HepG2 (cell line): ENCODE data around the gene ERC1. TPM values are rescaled to one million over a fixed set of nuclear protein-coding genes. Genes with fewer than 3 reads are reported as not detected.

ENCODE experiments used
- ATAC-seq: fragments of 200-7000 bp; cut with Tn5 transposase; 3 replicates; pipeline ENCODE4 v1.9.1; 2020; ENCODE audit warnings: mild to moderate bottlenecking, moderate library complexity
- BruUV-seq: library from RNA; stranded (reverse); fragments of 400-500 nt; replicated peaks from 2 replicates; lab custom pipeline; 2021; lab: Mats Ljungman, UMichigan
- CTCF ChIA-PET: fragments of 300-600 bp; formaldehyde crosslinking; extraction: SDS; loops from one replicate; lab custom pipeline; 2021; ENCODE audit warnings: low total read pairs, inconsistent platforms, low intra/inter-chr PET ratio; lab: Yijun Ruan, JAX
- POLR2A ChIA-PET: fragments of 350-600 bp; sonication (Branson Sonifier 250); formaldehyde crosslinking; loops from one replicate; lab custom pipeline; 2020; ENCODE audit warnings: antibody characterized with exemption, inconsistent platforms; lab: Yijun Ruan, JAX
- DNase-seq: peaks from one replicate; pipeline ENCODE4 v3.0.0-alpha.2; 2015; ENCODE audit warnings: low spot score
- FAIRE-seq: peaks from 3 replicates; lab custom pipeline; 2011; peaks lifted over from hg19 to GRCh38; lab: Jason Lieb, UNC
- H2AFZ ChIP-seq: one replicate; pipeline ENCODE4 v1.6.1; 2011; ENCODE audit warnings: low read length, inconsistent platforms
- H3K27ac ChIP-seq: fragments of 300-600 bp; 3 replicates; pipeline ENCODE4 v1.8.0; 2011; ENCODE audit warnings: mixed run types, mild to moderate bottlenecking, mixed read lengths, low read length, inconsistent platforms; ENCODE audit not compliant: insufficient read depth; ENCODE audit errors: extremely low read length
- H3K27me3 ChIP-seq, 2 experiments: fragments of 200-600 bp in 1 of 2; 2 replicates in 1 of 2; 3 replicates in 1 of 2; pipeline versions ENCODE4 v1.6.0 to v1.8.0; 2011; ENCODE audit warnings: low read length in 2 of 2, mild to moderate bottlenecking in 2 of 2, moderate library complexity in 2 of 2, inconsistent platforms in 1 of 2; ENCODE audit not compliant: insufficient read depth in 2 of 2, control insufficient read depth in 1 of 2
- H3K36me3 ChIP-seq, 2 experiments: fragments of 200-600 bp in 1 of 2; replicated peaks in 1 of 2; 2 replicates in 1 of 2; 3 replicates in 1 of 2; pipeline versions ENCODE4 v1.5.1 to v1.8.0; 2011; ENCODE audit warnings: low read length in 2 of 2, inconsistent platforms in 1 of 2; ENCODE audit not compliant: insufficient read depth in 2 of 2, control insufficient read depth in 1 of 2
- H3K4me1 ChIP-seq: 2 replicates; pipeline ENCODE4 v1.5.1; 2012; ENCODE audit warnings: low read length, inconsistent platforms; ENCODE audit not compliant: insufficient read depth
- H3K4me2 ChIP-seq: 2 replicates; pipeline ENCODE4 v1.6.0; 2011; ENCODE audit warnings: low read depth, low read length, inconsistent platforms
- H3K4me3 ChIP-seq, 3 experiments: fragments of 200-600 bp in 1 of 3; sonication (generic), shearing (Covaris generic) in 1 of 3; replicated peaks in 1 of 3; 2 replicates each; pipeline ENCODE4 v1.5.1; 2011 to 2016; ENCODE audit warnings: low read length in 3 of 3, inconsistent platforms in 2 of 3, low read depth in 2 of 3, mild to moderate bottlenecking in 2 of 3, control low read depth in 1 of 3, mixed read lengths in 1 of 3; ENCODE audit not compliant: insufficient read depth in 1 of 3
- H3K79me2 ChIP-seq: one replicate; pipeline ENCODE4 v1.6.1; 2011; ENCODE audit warnings: low read length, inconsistent platforms; ENCODE audit not compliant: insufficient read depth
- H3K9ac ChIP-seq: 2 replicates; pipeline ENCODE4 v1.6.0; 2011; ENCODE audit warnings: mild to moderate bottlenecking, low read depth, low read length, inconsistent platforms; ENCODE audit not compliant: insufficient read depth
- H3K9me3 ChIP-seq: 2 replicates; pipeline ENCODE4 v1.5.1; 2012; ENCODE audit warnings: mild to moderate bottlenecking, low read length
- H4K20me1 ChIP-seq: 2 replicates; pipeline ENCODE4 v1.6.0; 2011; ENCODE audit warnings: inconsistent platforms, mild to moderate bottlenecking, low read length, moderate library complexity; ENCODE audit not compliant: insufficient read depth
- CEBPB ChIP-seq: IDR thresholded peaks from 2 replicates; pipeline ENCODE4 v1.6.1; 2011; ENCODE audit warnings: low read depth, low read length, improper control_type of control experiment, borderline replicate concordance
- FIP1L1 ChIP-seq: fragments of 200-400 bp; formaldehyde crosslinking; IDR thresholded peaks from 2 replicates; pipeline ENCODE4 v1.6.1; 2018; ENCODE audit warnings: low read depth, mild to moderate bottlenecking, low read length, moderate library complexity, borderline replicate concordance; ENCODE audit not compliant: insufficient read depth
- FOSL1 ChIP-seq: sonication (generic); formaldehyde crosslinking; IDR thresholded peaks from 2 replicates; pipeline ENCODE4 v1.9.0; 2021; ENCODE audit warnings: missing genetic modification reagents, borderline replicate concordance
- KAT2B ChIP-seq: fragments of 150-350 bp; IDR thresholded peaks from 2 replicates; pipeline ENCODE4 v1.6.1; 2014; ENCODE audit warnings: low read depth, low read length, borderline replicate concordance
- MATR3 ChIP-seq: sonication (generic); formaldehyde crosslinking; IDR thresholded peaks from 2 replicates; pipeline ENCODE4 v1.4.0; 2020; ENCODE audit warnings: missing genetic modification reagents
- MNT ChIP-seq: fragments of 450-650 bp; IDR thresholded peaks from 2 replicates; pipeline ENCODE4 v1.6.1; 2016
- NPAS2 ChIP-seq: sonication (generic); formaldehyde crosslinking; IDR thresholded peaks from 2 replicates; pipeline ENCODE4 v1.8.0; 2022; ENCODE audit warnings: mild to moderate bottlenecking, missing genetic modification reagents, borderline replicate concordance
- PHF20 ChIP-seq: sonication (generic); formaldehyde crosslinking; IDR thresholded peaks from 2 replicates; pipeline ENCODE4 v1.5.0; 2020; ENCODE audit warnings: mild to moderate bottlenecking, missing genetic modification reagents
- POLR2G ChIP-seq: fragments of 200-400 bp; formaldehyde crosslinking; IDR thresholded peaks from 2 replicates; pipeline ENCODE4 v1.6.1; 2018; ENCODE audit warnings: mild to moderate bottlenecking, low read depth, low read length, moderate library complexity
- SOX5 ChIP-seq: IDR thresholded peaks from 2 replicates; pipeline ENCODE4 v1.6.1; 2016; ENCODE audit warnings: borderline replicate concordance
- ZBTB7A ChIP-seq: sonication (generic); formaldehyde crosslinking; IDR thresholded peaks from 2 replicates; pipeline ENCODE4 v1.8.0; 2022; ENCODE audit warnings: mild to moderate bottlenecking, missing genetic modification reagents
- ZFAT ChIP-seq: sonication (generic); formaldehyde crosslinking; conservative IDR thresholded peaks from 2 replicates; pipeline ENCODE4 v1.8.1; 2023; ENCODE audit warnings: missing genetic modification reagents, inconsistent platforms
- ZMYM3 ChIP-seq: sonication (generic); formaldehyde crosslinking; IDR thresholded peaks from 2 replicates; pipeline ENCODE4 v1.5.1; 2020; ENCODE audit warnings: mild to moderate bottlenecking, missing genetic modification reagents
- ZNF335 ChIP-seq: sonication (generic); formaldehyde crosslinking; IDR thresholded peaks from 2 replicates; pipeline ENCODE4 v1.4.0; 2020; ENCODE audit warnings: missing genetic modification reagents
- ZNF609 ChIP-seq: sonication (generic); formaldehyde crosslinking; IDR thresholded peaks from 2 replicates; pipeline ENCODE4 v1.4.0; 2020; ENCODE audit warnings: mild to moderate bottlenecking, missing genetic modification reagents, borderline replicate concordance
- WGBS: methylation state at CpG from one replicate; pipeline ENCODE4 v1.1.6; 2017; ENCODE audit warnings: low lambda C conversion rate; 5-methylcytosine and 5-hydroxymethylcytosine counted together
- in situ Hi-C: cut with HindIII; loops from 2 replicates; pipeline ENCODE4 v1.10.0; 2017; ENCODE audit warnings: low pct_unique_long_range_greater_than_20kb; ENCODE audit not compliant: extremely low pct_ligation_motif_present
- intact Hi-C: fragments of 100-400 bp; cut with micrococcal nuclease; formaldehyde crosslinking; loops from one replicate; pipeline ENCODE4 v1.10.0; 2022; ENCODE audit not compliant: unreplicated experiment
- polyA plus RNA-seq, 8 experiments: library from polyadenylated mRNA; depleted of rRNA in 3 of 8; stranded (reverse) in 7 of 8; unstranded in 1 of 8; fragments of >200 nt; fragmentation: Illumina TruSeq in 4 of 8; extraction: Trizol in 4 of 8; gene quantifications; 2 replicates each; pipeline versions ENCODE4 v1.2.1 to v1.2.3, GENCODE V29; 2011 to 2016; ENCODE audit warnings: low read depth in 4 of 8, missing spikeins in 1 of 8, mixed read lengths in 1 of 8; ENCODE audit not compliant: insufficient read depth in 1 of 8
- total RNA-seq, 5 experiments: library from RNA; depleted of rRNA; stranded (reverse); fragments of >200 nt; fragmentation: Illumina TruSeq; extraction: Trizol; gene quantifications; 2 replicates each; pipeline ENCODE4 v1.2.3, GENCODE V29; 2016; ENCODE audit warnings: low read depth in 1 of 5

ERC1 gene
- total and polyA plus RNA-seq, 2 of the 13 experiments (the other 11 are each of a cell fraction or from before 2014, with no cell fraction given): 6.1 to 12.4 TPM

GRCh38 chr12:1077036-1077803 is 86.2 kb downstream of the ERC1 start:
- intact Hi-C loops: no loop called here
- in situ Hi-C loops: loop anchor here (25.0 kb wide), 1 partner anchor 515 kb away; no protein-coding TSS in a partner anchor
- Histone ChIP-seq H3K4me2 (no peak overlapping the region), H3K9me3 (no peaks in the 10 kb centered on the region), H3K4me1 (peaks cover 6% of the 10 kb centered on the region), H3K27me3 (no peaks in the 10 kb centered on the region), H3K79me2 (no peaks in the 10 kb centered on the region), H3K4me3 (no peak overlapping the region), H4K20me1 (no peaks in the 10 kb centered on the region), H2AFZ (no peak overlapping the region), H3K9ac (no peak overlapping the region), H3K36me3 (no peaks in the 10 kb centered on the region), H3K27ac (no peak overlapping the region)
- FAIRE-seq (no peak), ATAC-seq (no peak), DNase-seq (no peak)
- ChIA-PET POLR2A (no interaction called here), CTCF (no interaction called here)
- BruUV-seq: no TSS peak
- 86% methylated on average over 5 of the region's 5 CpGs for WGBS
- TF ChIP-seq FOSL1: no peak
- TF ChIP-seq ZNF335 (CRISPR knock-in tag): no peak
- TF ChIP-seq ZNF609 (CRISPR knock-in tag): no peak
- no peak for TF ChIP-seq SOX5
- TF ChIP-seq CEBPB: no peak
- TF ChIP-seq ZBTB7A: no peak
- no peak for TF ChIP-seq ZFAT
- no peak for TF ChIP-seq POLR2G
- no peak for TF ChIP-seq MNT
- no peak for TF ChIP-seq NPAS2 (CRISPR knock-in tag)
- TF ChIP-seq MATR3 (CRISPR knock-in tag): no peak
- no peak for TF ChIP-seq ZMYM3
- no peak for TF ChIP-seq PHF20 (CRISPR knock-in tag)
- TF ChIP-seq FIP1L1: no peak
- TF ChIP-seq KAT2B: no peak
